Effector memory CD8-positive, alpha-beta T cell (primary cell): ENCODE measurements around the gene DOHH.

ENCODE experiments used
- ATAC-seq: fragments of 150-1000 bp; cut with Tn5 transposase; replicated peaks from 2 replicates; pipeline ENCODE4 v1.10.0; 2021; ENCODE audit warnings: mild to moderate bottlenecking, moderate library complexity
- DNase-seq, 3 experiments: peaks; one replicate each; pipeline ENCODE4 v3.0.0; 2021
- H3K27ac Mint-ChIP-seq, 2 donors: one replicate each; pipeline ENCODE4 v1.8.0; 2022; ENCODE audit warnings: mild to moderate bottlenecking in 2 of 2, mixed read lengths in 2 of 2, moderate library complexity in 2 of 2
- H3K27me3 Mint-ChIP-seq, 2 donors: one replicate each; pipeline ENCODE4 v1.8.0; 2022; ENCODE audit warnings: mixed read lengths in 2 of 2
- H3K36me3 Mint-ChIP-seq: one replicate; pipeline ENCODE4 v1.8.0; 2022; ENCODE audit warnings: mild to moderate bottlenecking, moderate library complexity, mixed read lengths; ENCODE audit not compliant: insufficient read depth
- H3K4me1 Mint-ChIP-seq, 2 donors: one replicate each; pipeline ENCODE4 v1.8.0; 2022; ENCODE audit warnings: low read depth in 2 of 2, mixed read lengths in 2 of 2
- H3K4me3 Mint-ChIP-seq, 2 donors: one replicate each; pipeline ENCODE4 v1.8.0; 2022; ENCODE audit warnings: mild to moderate bottlenecking in 2 of 2, mixed read lengths in 2 of 2, moderate library complexity in 2 of 2
- H3K9me3 Mint-ChIP-seq, 2 donors: one replicate each; pipeline ENCODE4 v1.8.0; 2022; ENCODE audit warnings: mixed read lengths in 2 of 2

Gene DOHH

GRCh38 chr19:3468211-3468610 is 32.3 kb downstream of the DOHH start:
- no peak overlapping the region for H3K4me3 Mint-ChIP-seq
- no peaks in the 10 kb centered on the region for H3K27me3 Mint-ChIP-seq
- H3K4me1 Mint-ChIP-seq: peaks cover 0 to 3% of the 10 kb centered on the region in 2 donors
- no peaks in the 10 kb centered on the region for H3K9me3 Mint-ChIP-seq
- DNase-seq (no peak), ATAC-seq (no peak)
- H3K27ac Mint-ChIP-seq: no peak overlapping the region
- H3K36me3 Mint-ChIP-seq: peaks cover 7% of the 10 kb centered on the region

GRCh38 chr19:3467437-3468198 is 32.9 kb downstream of the DOHH start:
- H3K27me3 Mint-ChIP-seq: no peaks in the 10 kb centered on the region
- H3K4me3 Mint-ChIP-seq: no peak overlapping the region
- H3K27ac Mint-ChIP-seq: no peak overlapping the region
- no peak for ATAC-seq
- peaks cover 7% of the 10 kb centered on the region for H3K36me3 Mint-ChIP-seq
- no peaks in the 10 kb centered on the region for H3K9me3 Mint-ChIP-seq
- DNase-seq: no peak
- peaks cover 0 to 3% of the 10 kb centered on the region in 2 donors for H3K4me1 Mint-ChIP-seq

- Mint-ChIP-seq H3K9me3 (no peaks in the 10 kb centered on the region), H3K27ac (peak overlapping the region in 1 of 2 donors; percentile 59), H3K36me3 (peaks cover 7% of the 10 kb centered on the region), H3K4me3 (no peak overlapping the region), H3K27me3 (no peaks in the 10 kb centered on the region), H3K4me1 (peaks cover 0 to 3% of the 10 kb centered on the region in 2 donors)
- ATAC-seq (no peak), DNase-seq (no peak)
Observed at GRCh38 chr19:3466635-3467034, 33.8 kb downstream of the DOHH start.

- Mint-ChIP-seq H3K9me3 (no peaks in the 10 kb centered on the region), H3K27me3 (no peaks in the 10 kb centered on the region)
Observed at GRCh38 chr19:3465552-3465951, 34.9 kb downstream of the DOHH start.

GRCh38 chr19:3464587-3465235 is 35.8 kb downstream of the DOHH start:
- DNase-seq (no peak), ATAC-seq (no peak)
- no peak overlapping the region for H3K4me3 Mint-ChIP-seq
- H3K9me3 Mint-ChIP-seq: no peaks in the 10 kb centered on the region
- H3K27ac Mint-ChIP-seq: no peak overlapping the region
- peaks cover 10% of the 10 kb centered on the region for H3K36me3 Mint-ChIP-seq
- no peaks in the 10 kb centered on the region for H3K4me1 Mint-ChIP-seq
- H3K27me3 Mint-ChIP-seq: no peaks in the 10 kb centered on the region

More at GRCh38 chr19:3465552-3465951, 34.9 kb downstream of the DOHH start:
- peaks cover 0 to 2% of the 10 kb centered on the region in 2 donors for H3K4me1 Mint-ChIP-seq
- H3K27ac Mint-ChIP-seq: peak overlapping the region in 1 of 2 donors; percentile 80
- DNase-seq (no peak), ATAC-seq (no peak)
- no peak overlapping the region for H3K4me3 Mint-ChIP-seq
- H3K36me3 Mint-ChIP-seq: peaks cover 7% of the 10 kb centered on the region

- Mint-ChIP-seq H3K27me3 (no peaks in the 10 kb centered on the region), H3K27ac (no peak overlapping the region), H3K4me3 (no peak overlapping the region), H3K4me1 (peaks cover 0 to 2% of the 10 kb centered on the region in 2 donors), H3K9me3 (no peaks in the 10 kb centered on the region), H3K36me3 (peaks cover 10% of the 10 kb centered on the region)
- DNase-seq (no peak), ATAC-seq (no peak)
Observed at GRCh38 chr19:3463714-3464586, 36.5 kb downstream of the DOHH start.

- no peaks in the 10 kb centered on the region for H3K9me3 Mint-ChIP-seq
- H3K36me3 Mint-ChIP-seq: peaks cover 10% of the 10 kb centered on the region
- no peak overlapping the region for H3K27ac Mint-ChIP-seq
- no peaks in the 10 kb centered on the region for H3K27me3 Mint-ChIP-seq
- peaks cover 0 to 2% of the 10 kb centered on the region in 2 donors for H3K4me1 Mint-ChIP-seq
- DNase-seq (no peak), ATAC-seq (no peak)
- H3K4me3 Mint-ChIP-seq: no peak overlapping the region
Observed at GRCh38 chr19:3462991-3463713, 37.3 kb downstream of the DOHH start.

- Mint-ChIP-seq H3K4me1 (peaks cover 0 to 4% of the 10 kb centered on the region in 2 donors), H3K36me3 (peaks cover 3% of the 10 kb centered on the region), H3K4me3 (no peak overlapping the region), H3K9me3 (no peaks in the 10 kb centered on the region), H3K27ac (no peak overlapping the region), H3K27me3 (no peaks in the 10 kb centered on the region)
- DNase-seq (no peak), ATAC-seq (no peak)
Observed at GRCh38 chr19:3459965-3460582, 40.4 kb downstream of the DOHH start.

- H3K27ac Mint-ChIP-seq: peak overlapping the region in 1 of 2 donors; percentile 12
- H3K4me1 Mint-ChIP-seq: peaks cover 0 to 4% of the 10 kb centered on the region in 2 donors
- ATAC-seq: peak; percentile 39
Observed at GRCh38 chr19:3459089-3459881, 41.2 kb downstream of the DOHH start.

GRCh38 chr19:3458229-3459088 is 42.0 kb downstream of the DOHH start:
- no peaks in the 10 kb centered on the region for H3K9me3 Mint-ChIP-seq
- no peak for DNase-seq
- peaks cover 3% of the 10 kb centered on the region for H3K36me3 Mint-ChIP-seq

More at GRCh38 chr19:3459089-3459881, 41.2 kb downstream of the DOHH start:
- Mint-ChIP-seq H3K9me3 (no peaks in the 10 kb centered on the region), H3K4me3 (no peak overlapping the region), H3K36me3 (peaks cover 3% of the 10 kb centered on the region), H3K27me3 (no peaks in the 10 kb centered on the region)
- DNase-seq: no peak

GRCh38 chr19:3457528-3458228 is 42.8 kb downstream of the DOHH start:
- Mint-ChIP-seq H3K27me3 (no peaks in the 10 kb centered on the region), H3K4me3 (no peak overlapping the region), H3K9me3 (no peaks in the 10 kb centered on the region), H3K36me3 (peaks cover 11% of the 10 kb centered on the region), H3K27ac (no peak overlapping the region), H3K4me1 (peaks cover 0 to 4% of the 10 kb centered on the region in 2 donors)
- no peak for DNase-seq
- ATAC-seq: no peak

More at GRCh38 chr19:3458229-3459088, 42.0 kb downstream of the DOHH start:
- H3K27me3 Mint-ChIP-seq: no peaks in the 10 kb centered on the region
- no peak overlapping the region for H3K4me3 Mint-ChIP-seq
- no peak for ATAC-seq
- peak overlapping the region in 1 of 2 donors; percentile 12 for H3K27ac Mint-ChIP-seq
- H3K4me1 Mint-ChIP-seq: peaks cover 0 to 4% of the 10 kb centered on the region in 2 donors
